WTC11 (cell line): ENCODE data around the gene NEAT1.

Experiments
- ATF2 ChIP-seq: sonication (generic); formaldehyde crosslinking; IDR thresholded peaks from 2 replicates; pipeline ENCODE4 v1.8.1; 2022; ENCODE audit warnings: low read depth, missing genetic modification reagents, borderline replicate concordance
- TCF7 ChIP-seq: sonication (generic); formaldehyde crosslinking; IDR thresholded peaks from 2 replicates; pipeline ENCODE4 v1.8.0; 2022; ENCODE audit warnings: mild to moderate bottlenecking, low read depth, missing genetic modification reagents, moderate library complexity
- TP53 ChIP-seq: sonication (generic); formaldehyde crosslinking; IDR thresholded peaks from 2 replicates; pipeline ENCODE4 v1.8.1; 2023; ENCODE audit warnings: mild to moderate bottlenecking, missing genetic modification reagents
- ZNF121 ChIP-seq: sonication (generic); formaldehyde crosslinking; IDR thresholded peaks from 2 replicates; pipeline ENCODE4 v1.8.0; 2023; ENCODE audit warnings: missing genetic modification reagents
- TF ChIP-seq, protein P1 (sequence below): fragments of 200-600 bp; IDR thresholded peaks from 2 replicates; pipeline ENCODE4 v1.8.0; 2022; ENCODE audit warnings: antibody characterized with exemption
- TF ChIP-seq, protein P2 (sequence below): sonication (generic); formaldehyde crosslinking; conservative IDR thresholded peaks from 2 replicates; pipeline ENCODE4 v1.8.1; 2023; ENCODE audit warnings: mild to moderate bottlenecking, low read depth, missing genetic modification reagents, moderate library complexity
- TF ChIP-seq, protein P3 (sequence below): sonication (generic); formaldehyde crosslinking; IDR thresholded peaks from 2 replicates; pipeline ENCODE4 v1.8.1; 2023; ENCODE audit warnings: mild to moderate bottlenecking, missing genetic modification reagents, moderate library complexity
- TF ChIP-seq, protein P4 (sequence below): sonication (generic); formaldehyde crosslinking; conservative IDR thresholded peaks from 2 replicates; pipeline ENCODE4 v1.8.1; 2022; ENCODE audit warnings: mild to moderate bottlenecking, missing genetic modification reagents

DNA sequence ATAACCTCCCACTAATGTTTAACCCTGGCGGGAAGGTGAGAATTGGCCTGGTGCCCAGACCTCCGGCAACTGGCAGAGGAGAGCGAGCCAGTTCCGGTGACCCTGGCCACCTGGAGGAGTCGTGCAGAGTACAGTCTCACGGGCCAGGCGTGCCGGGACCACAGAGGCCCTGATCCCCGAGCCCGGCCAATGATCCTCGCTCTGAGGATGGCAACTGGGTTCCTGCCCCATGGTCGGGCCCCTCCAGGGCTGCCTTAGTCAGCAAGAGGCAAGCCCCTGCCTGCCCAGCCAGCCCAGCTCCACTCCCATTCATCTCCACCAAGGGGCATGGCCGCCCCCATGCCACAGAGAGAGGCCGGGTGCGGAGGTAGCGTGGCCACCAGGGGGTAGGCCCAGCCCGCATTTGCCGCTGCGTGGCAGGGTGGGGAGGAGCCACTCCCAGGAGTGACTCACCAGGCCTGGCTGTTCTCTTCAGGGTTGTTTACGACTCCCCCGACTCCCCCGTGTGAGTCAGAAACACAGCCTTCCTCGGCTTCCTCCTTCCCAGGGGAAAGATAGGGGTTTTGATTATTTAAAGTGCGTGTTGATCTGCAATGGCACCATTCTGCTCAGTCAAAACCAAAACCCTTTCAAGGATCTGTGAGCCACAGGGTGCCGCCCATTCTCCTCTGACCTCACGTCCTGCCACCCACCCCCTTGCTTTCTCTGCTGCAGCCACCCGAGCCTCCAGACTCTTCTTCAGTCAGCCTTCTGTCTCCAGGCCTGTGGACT lies 40.4 kb upstream of the NEAT1 start, which contains the start of gene SLC25A45:
- TF ChIP-seq TP53 (CRISPR knock-in tag), result no peak
- TF ChIP-seq, protein P1, sequence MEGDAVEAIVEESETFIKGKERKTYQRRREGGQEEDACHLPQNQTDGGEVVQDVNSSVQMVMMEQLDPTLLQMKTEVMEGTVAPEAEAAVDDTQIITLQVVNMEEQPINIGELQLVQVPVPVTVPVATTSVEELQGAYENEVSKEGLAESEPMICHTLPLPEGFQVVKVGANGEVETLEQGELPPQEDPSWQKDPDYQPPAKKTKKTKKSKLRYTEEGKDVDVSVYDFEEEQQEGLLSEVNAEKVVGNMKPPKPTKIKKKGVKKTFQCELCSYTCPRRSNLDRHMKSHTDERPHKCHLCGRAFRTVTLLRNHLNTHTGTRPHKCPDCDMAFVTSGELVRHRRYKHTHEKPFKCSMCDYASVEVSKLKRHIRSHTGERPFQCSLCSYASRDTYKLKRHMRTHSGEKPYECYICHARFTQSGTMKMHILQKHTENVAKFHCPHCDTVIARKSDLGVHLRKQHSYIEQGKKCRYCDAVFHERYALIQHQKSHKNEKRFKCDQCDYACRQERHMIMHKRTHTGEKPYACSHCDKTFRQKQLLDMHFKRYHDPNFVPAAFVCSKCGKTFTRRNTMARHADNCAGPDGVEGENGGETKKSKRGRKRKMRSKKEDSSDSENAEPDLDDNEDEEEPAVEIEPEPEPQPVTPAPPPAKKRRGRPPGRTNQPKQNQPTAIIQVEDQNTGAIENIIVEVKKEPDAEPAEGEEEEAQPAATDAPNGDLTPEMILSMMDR, result no peak
- TF ChIP-seq, protein P2, sequence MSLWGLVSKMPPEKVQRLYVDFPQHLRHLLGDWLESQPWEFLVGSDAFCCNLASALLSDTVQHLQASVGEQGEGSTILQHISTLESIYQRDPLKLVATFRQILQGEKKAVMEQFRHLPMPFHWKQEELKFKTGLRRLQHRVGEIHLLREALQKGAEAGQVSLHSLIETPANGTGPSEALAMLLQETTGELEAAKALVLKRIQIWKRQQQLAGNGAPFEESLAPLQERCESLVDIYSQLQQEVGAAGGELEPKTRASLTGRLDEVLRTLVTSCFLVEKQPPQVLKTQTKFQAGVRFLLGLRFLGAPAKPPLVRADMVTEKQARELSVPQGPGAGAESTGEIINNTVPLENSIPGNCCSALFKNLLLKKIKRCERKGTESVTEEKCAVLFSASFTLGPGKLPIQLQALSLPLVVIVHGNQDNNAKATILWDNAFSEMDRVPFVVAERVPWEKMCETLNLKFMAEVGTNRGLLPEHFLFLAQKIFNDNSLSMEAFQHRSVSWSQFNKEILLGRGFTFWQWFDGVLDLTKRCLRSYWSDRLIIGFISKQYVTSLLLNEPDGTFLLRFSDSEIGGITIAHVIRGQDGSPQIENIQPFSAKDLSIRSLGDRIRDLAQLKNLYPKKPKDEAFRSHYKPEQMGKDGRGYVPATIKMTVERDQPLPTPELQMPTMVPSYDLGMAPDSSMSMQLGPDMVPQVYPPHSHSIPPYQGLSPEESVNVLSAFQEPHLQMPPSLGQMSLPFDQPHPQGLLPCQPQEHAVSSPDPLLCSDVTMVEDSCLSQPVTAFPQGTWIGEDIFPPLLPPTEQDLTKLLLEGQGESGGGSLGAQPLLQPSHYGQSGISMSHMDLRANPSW, result no peak
- TF ChIP-seq, protein P3, sequence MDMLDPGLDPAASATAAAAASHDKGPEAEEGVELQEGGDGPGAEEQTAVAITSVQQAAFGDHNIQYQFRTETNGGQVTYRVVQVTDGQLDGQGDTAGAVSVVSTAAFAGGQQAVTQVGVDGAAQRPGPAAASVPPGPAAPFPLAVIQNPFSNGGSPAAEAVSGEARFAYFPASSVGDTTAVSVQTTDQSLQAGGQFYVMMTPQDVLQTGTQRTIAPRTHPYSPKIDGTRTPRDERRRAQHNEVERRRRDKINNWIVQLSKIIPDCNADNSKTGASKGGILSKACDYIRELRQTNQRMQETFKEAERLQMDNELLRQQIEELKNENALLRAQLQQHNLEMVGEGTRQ (CRISPR knock-in tag), result no peak
- TF ChIP-seq, protein P4, sequence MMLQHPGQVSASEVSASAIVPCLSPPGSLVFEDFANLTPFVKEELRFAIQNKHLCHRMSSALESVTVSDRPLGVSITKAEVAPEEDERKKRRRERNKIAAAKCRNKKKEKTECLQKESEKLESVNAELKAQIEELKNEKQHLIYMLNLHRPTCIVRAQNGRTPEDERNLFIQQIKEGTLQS (CRISPR knock-in tag), result no peak
- TF ChIP-seq ATF2 (CRISPR knock-in tag), result no peak
- no peak for TF ChIP-seq ZNF121
- no peak for TF ChIP-seq TCF7 (CRISPR knock-in tag)
